Endothelial cell (in vitro differentiated cells): ENCODE results near the gene TELO2. TPM values are rescaled to one million over a fixed set of nuclear protein-coding genes. Genes with fewer than 3 reads are reported as not detected.

Experiments
- DNase-seq: peaks from one replicate; pipeline ENCODE4 v3.0.0; 2021; ENCODE audit warnings: low spot score
- H3K27ac Mint-ChIP-seq: one replicate; pipeline ENCODE4 v1.8.0; 2021; ENCODE audit warnings: mixed read lengths, inconsistent platforms; ENCODE audit not compliant: unreplicated experiment
- H3K27me3 Mint-ChIP-seq: one replicate; pipeline ENCODE4 v1.8.0; 2021; ENCODE audit warnings: mild to moderate bottlenecking, moderate library complexity, mixed read lengths, inconsistent platforms; ENCODE audit not compliant: unreplicated experiment
- H3K36me3 Mint-ChIP-seq: one replicate; pipeline ENCODE4 v1.8.0; 2021; ENCODE audit warnings: mild to moderate bottlenecking, low read depth, mixed read lengths, inconsistent platforms; ENCODE audit not compliant: unreplicated experiment
- H3K4me1 Mint-ChIP-seq: one replicate; pipeline ENCODE4 v1.8.0; 2021; ENCODE audit warnings: mild to moderate bottlenecking, mixed read lengths, inconsistent platforms; ENCODE audit not compliant: unreplicated experiment
- H3K4me3 Mint-ChIP-seq: one replicate; pipeline ENCODE4 v1.8.0; 2021; ENCODE audit warnings: mild to moderate bottlenecking, mixed read lengths, inconsistent platforms; ENCODE audit not compliant: unreplicated experiment
- H3K9me3 Mint-ChIP-seq: one replicate; pipeline ENCODE4 v1.8.0; 2021; ENCODE audit warnings: mixed read lengths, inconsistent platforms; ENCODE audit not compliant: unreplicated experiment
- total RNA-seq: library from RNA; stranded (reverse); fragmentation: NEBNext Ultra II Directional; extraction: Animal tissue kit (Norgen Biotek cat#: 25700); gene quantifications from one replicate; pipeline ENCODE4 v1.2.1, GENCODE V29; 2021; ENCODE audit not compliant: unreplicated experiment
- TF ChIP-seq, protein P1 (sequence below): fragments of 200-600 bp; sonication (generic); IDR thresholded peaks from one replicate; pipeline ENCODE4 v1.5.0; 2021; ENCODE audit warnings: antibody characterized with exemption; ENCODE audit not compliant: unreplicated experiment

TELO2 gene
- total RNA-seq, 1 donor from 2014 or later = 64.5 TPM

DNA sequence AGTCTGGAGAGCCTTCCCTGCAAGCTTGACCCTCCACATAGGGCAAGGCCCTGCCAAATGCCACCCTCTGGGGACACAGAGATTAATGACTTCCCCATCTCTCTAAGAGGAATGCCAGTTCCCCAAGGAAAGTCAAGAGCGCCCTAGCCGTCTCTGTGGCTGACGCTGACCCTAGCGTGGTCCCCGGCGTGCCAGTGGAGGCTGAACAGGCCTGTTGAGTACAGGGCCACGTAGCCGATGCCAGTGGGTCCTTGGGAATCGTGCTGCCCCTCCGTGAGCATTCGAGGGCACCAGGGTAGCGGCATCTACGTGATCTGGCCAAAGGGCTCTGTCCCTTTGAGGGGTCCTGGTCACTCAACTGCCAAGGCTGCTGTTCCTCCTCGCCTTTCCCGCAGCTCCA lies 57.5 kb downstream of the TELO2 start:
- Mint-ChIP-seq H3K27ac (no peak overlapping the region), H3K4me1 (peaks cover 46% of the 10 kb centered on the region), H3K9me3 (no peaks in the 10 kb centered on the region), H3K4me3 (no peak overlapping the region), H3K36me3 (peaks cover 54% of the 10 kb centered on the region), H3K27me3 (peaks cover 8% of the 10 kb centered on the region)
- TF ChIP-seq, protein P1, sequence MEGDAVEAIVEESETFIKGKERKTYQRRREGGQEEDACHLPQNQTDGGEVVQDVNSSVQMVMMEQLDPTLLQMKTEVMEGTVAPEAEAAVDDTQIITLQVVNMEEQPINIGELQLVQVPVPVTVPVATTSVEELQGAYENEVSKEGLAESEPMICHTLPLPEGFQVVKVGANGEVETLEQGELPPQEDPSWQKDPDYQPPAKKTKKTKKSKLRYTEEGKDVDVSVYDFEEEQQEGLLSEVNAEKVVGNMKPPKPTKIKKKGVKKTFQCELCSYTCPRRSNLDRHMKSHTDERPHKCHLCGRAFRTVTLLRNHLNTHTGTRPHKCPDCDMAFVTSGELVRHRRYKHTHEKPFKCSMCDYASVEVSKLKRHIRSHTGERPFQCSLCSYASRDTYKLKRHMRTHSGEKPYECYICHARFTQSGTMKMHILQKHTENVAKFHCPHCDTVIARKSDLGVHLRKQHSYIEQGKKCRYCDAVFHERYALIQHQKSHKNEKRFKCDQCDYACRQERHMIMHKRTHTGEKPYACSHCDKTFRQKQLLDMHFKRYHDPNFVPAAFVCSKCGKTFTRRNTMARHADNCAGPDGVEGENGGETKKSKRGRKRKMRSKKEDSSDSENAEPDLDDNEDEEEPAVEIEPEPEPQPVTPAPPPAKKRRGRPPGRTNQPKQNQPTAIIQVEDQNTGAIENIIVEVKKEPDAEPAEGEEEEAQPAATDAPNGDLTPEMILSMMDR = no peak
- no peak for DNase-seq

DNA sequence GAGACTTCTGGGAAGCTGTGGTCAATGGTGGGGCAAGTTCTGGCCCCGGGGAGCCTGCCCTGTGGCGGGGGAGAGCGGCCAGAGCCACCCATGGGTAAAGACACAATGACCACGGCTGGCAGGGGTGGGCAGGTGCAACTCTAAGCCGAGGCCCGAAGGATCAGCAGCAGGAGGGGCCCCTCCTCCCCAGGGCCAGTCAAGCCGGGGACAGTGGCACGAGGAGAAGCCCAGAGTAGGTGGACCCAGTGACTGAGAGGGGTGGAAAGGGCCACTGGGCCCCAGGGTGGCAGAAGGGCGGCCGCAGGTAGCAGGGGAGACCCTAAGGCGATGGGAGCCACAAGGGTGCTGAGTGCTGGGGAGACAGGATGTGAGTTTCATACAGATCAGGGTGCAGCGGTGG lies 58.0 kb downstream of the TELO2 start:
- Mint-ChIP-seq H3K27me3 (peaks cover 8% of the 10 kb centered on the region), H3K27ac (no peak overlapping the region), H3K4me1 (peaks cover 43% of the 10 kb centered on the region), H3K36me3 (peaks cover 57% of the 10 kb centered on the region), H3K4me3 (no peak overlapping the region), H3K9me3 (no peaks in the 10 kb centered on the region)
- no peak for DNase-seq
- TF ChIP-seq, protein P1 = no peak

DNA sequence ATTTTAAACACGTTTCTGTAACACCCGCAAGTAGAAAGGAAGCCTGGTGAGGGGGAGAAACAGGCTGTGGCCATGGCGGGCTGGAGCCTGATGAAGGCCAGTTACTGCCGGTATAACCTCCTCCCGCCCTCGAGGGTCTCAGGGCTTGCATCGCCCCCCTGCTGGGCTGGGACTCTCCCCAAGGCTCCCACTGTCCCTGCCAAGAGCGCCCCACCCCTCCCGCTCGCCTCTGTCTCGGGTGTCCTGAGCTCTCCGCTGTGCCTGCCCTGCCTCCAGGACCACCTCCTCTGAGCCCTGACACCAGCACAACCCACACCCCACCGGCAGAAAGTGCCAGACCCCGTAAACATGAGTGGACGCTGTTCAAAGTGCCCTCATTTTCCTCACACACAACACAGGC lies 59.0 kb downstream of the TELO2 start:
- Mint-ChIP-seq H3K27ac (peak overlapping the region; percentile 55), H3K27me3 (peaks cover 8% of the 10 kb centered on the region), H3K36me3 (peaks cover 53% of the 10 kb centered on the region), H3K4me3 (peak overlapping the region; percentile 47), H3K9me3 (no peaks in the 10 kb centered on the region), H3K4me1 (peaks cover 34% of the 10 kb centered on the region)
- DNase-seq = no peak
- TF ChIP-seq, protein P1 = no peak

DNA sequence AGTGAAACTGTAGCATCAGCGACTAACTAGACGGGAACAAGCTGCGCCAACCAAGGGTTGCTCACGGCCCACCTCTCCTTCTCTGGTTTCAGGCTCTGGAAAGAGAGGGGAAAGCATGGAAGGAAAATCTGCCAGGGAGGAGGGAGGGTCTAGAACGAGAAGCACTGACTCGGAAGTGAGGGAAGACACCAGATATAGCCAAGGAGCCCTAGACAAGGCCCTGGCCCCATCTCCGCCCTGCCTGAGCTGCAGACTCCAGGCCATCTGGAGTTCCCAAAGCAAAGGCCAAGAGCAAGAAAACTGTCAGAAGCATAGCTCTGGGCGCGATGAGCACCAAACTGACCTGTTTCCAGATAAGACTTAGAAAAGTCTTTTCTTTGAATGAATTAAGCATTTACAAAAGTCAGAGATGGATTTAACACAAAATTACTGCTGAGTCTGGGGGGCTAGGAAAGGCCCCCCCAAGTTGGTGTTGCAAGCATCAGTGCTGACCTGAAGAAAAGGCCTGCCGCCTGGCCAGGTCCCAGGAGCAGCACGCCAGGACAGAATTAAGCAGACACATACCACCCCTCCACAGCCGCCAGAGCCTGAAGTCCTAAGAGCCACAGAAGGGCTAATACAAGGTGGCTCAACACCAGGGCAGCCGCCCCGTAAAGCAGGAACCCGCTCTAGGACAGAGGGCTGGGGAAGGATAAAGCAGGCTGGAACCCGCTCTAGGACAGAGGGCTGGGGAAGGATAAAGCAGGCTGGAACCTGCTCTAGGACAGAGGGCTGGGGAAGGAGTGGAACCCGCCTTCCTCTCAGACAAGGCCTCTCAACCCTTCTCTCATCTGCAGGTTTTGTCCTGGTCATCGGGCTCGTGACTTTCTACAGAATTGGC lies 61.0 kb downstream of the TELO2 start:
- H3K27me3 Mint-ChIP-seq = peaks cover 8% of the 10 kb centered on the region
- peak overlapping the region; percentile 27 for H3K27ac Mint-ChIP-seq
- no peaks in the 10 kb centered on the region for H3K9me3 Mint-ChIP-seq
- H3K4me3 Mint-ChIP-seq = peak overlapping the region; percentile 45
- TF ChIP-seq, protein P1 = no peak
- peaks cover 20% of the 10 kb centered on the region for H3K4me1 Mint-ChIP-seq
- H3K36me3 Mint-ChIP-seq = peaks cover 44% of the 10 kb centered on the region
- no peak for DNase-seq

- H3K27me3 Mint-ChIP-seq = peaks cover 10% of the 10 kb centered on the region
- H3K27ac Mint-ChIP-seq = no peak overlapping the region
- H3K4me3 Mint-ChIP-seq = no peak overlapping the region
- no peaks in the 10 kb centered on the region for H3K9me3 Mint-ChIP-seq
- TF ChIP-seq, protein P1 = no peak
- H3K36me3 Mint-ChIP-seq = peaks cover 42% of the 10 kb centered on the region
- peaks cover 22% of the 10 kb centered on the region for H3K4me1 Mint-ChIP-seq
- DNase-seq = no peak
Measured at GRCh38 chr16:1554826-1555445, 61.8 kb downstream of the TELO2 start.
